ENCODE data around the gene CAMTA1.

Gene CAMTA1

DNA sequence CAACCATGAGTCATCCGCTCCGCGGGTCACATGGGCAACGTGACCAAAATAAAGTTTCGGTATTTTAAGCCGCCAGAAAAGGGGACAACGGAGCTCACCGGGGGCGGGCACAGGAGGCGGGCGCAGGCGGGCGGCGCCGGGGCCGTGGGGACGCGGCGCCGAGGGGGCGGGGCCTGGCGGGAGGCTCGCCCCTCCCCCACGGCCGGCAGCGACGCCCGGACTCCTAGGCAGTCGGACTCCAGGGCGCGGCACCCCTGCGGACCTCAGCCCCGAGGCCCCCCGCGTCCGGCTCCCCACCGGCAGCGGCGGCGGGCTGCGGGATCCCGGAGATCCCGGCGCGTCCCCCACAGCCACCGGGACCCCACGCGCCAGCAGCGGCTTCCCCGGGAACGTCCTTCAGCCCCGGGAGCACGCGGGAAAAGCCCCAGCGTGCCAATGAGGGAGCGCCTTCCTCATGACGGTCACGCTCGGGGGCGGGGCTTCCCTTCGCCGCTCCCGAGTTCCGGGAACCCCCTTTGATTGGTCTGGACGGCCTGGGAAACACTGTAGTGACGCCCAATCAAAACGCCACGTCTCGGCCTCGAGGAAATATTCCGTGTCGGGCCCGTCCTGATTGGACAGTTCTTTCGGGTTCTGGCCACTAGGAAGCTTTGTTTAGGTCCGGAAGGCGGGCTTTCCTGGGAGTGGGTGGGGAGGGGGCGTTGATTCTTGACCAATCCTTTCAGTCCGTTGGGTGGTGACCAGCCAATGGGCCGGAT lies 515 bp upstream of the CAMTA1 start (continued):
- TF ChIP-seq, protein P1, sequence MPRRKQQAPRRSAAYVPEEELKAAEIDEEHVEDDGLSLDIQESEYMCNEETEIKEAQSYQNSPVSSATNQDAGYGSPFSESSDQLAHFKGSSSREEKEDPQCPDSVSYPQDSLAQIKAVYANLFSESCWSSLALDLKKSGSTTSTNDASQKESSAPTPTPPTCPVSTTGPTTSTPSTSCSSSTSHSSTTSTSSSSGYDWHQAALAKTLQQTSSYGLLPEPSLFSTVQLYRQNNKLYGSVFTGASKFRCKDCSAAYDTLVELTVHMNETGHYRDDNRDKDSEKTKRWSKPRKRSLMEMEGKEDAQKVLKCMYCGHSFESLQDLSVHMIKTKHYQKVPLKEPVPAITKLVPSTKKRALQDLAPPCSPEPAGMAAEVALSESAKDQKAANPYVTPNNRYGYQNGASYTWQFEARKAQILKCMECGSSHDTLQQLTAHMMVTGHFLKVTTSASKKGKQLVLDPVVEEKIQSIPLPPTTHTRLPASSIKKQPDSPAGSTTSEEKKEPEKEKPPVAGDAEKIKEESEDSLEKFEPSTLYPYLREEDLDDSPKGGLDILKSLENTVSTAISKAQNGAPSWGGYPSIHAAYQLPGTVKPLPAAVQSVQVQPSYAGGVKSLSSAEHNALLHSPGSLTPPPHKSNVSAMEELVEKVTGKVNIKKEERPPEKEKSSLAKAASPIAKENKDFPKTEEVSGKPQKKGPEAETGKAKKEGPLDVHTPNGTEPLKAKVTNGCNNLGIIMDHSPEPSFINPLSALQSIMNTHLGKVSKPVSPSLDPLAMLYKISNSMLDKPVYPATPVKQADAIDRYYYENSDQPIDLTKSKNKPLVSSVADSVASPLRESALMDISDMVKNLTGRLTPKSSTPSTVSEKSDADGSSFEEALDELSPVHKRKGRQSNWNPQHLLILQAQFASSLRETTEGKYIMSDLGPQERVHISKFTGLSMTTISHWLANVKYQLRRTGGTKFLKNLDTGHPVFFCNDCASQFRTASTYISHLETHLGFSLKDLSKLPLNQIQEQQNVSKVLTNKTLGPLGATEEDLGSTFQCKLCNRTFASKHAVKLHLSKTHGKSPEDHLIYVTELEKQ (tag by site-specific recombination; IDR thresholded peaks at IDR 0.05; ENCODE audit: borderline replicate concordance) = no peak
- TF ChIP-seq ZNF391 (tag by site-specific recombination; IDR thresholded peaks at IDR 0.05; ENCODE audit: borderline replicate concordance, low read depth) (no peak), ZBTB1 (tag by site-specific recombination; IDR thresholded peaks at IDR 0.05) (no peak), ZFP41 (tag by site-specific recombination; IDR thresholded peaks at IDR 0.05; ENCODE audit: borderline replicate concordance) (no peak), ZXDB (tag by site-specific recombination; IDR thresholded peaks at IDR 0.05) (0 out of 2 replicates have a peak, but pooled peaks have one; percentile 7), ZNF146 (tag by site-specific recombination; IDR thresholded peaks at IDR 0.05) (no peak), HIC1 (tag by site-specific recombination; IDR thresholded peaks at IDR 0.05) (no peak), BCL11A (tag by site-specific recombination; IDR thresholded peaks at IDR 0.05; ENCODE audit: low read depth) (no peak), ZNF610 (tag by site-specific recombination; IDR thresholded peaks at IDR 0.05; ENCODE audit: borderline replicate concordance) (0 out of 2 replicates have a peak, but pooled peaks have one; percentile 31), ZNF2 (tag by site-specific recombination; IDR thresholded peaks at IDR 0.05) (no peak), PATZ1 (tag by site-specific recombination; IDR thresholded peaks at IDR 0.05) (peak; percentile 80), ZNF670 (tag by site-specific recombination; IDR thresholded peaks at IDR 0.05; ENCODE audit: low read depth) (no peak), ZNF133 (tag by site-specific recombination; IDR thresholded peaks at IDR 0.05) (no peak)
- TF ChIP-seq, protein P2, sequence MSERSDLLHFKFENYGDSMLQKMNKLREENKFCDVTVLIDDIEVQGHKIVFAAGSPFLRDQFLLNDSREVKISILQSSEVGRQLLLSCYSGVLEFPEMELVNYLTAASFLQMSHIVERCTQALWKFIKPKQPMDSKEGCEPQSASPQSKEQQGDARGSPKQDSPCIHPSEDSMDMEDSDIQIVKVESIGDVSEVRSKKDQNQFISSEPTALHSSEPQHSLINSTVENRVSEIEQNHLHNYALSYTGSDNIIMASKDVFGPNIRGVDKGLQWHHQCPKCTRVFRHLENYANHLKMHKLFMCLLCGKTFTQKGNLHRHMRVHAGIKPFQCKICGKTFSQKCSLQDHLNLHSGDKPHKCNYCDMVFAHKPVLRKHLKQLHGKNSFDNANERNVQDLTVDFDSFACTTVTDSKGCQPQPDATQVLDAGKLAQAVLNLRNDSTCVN (tag by site-specific recombination; optimal IDR thresholded peaks at IDR 0.05) = peak; percentile 87
- TF ChIP-seq, protein P3, sequence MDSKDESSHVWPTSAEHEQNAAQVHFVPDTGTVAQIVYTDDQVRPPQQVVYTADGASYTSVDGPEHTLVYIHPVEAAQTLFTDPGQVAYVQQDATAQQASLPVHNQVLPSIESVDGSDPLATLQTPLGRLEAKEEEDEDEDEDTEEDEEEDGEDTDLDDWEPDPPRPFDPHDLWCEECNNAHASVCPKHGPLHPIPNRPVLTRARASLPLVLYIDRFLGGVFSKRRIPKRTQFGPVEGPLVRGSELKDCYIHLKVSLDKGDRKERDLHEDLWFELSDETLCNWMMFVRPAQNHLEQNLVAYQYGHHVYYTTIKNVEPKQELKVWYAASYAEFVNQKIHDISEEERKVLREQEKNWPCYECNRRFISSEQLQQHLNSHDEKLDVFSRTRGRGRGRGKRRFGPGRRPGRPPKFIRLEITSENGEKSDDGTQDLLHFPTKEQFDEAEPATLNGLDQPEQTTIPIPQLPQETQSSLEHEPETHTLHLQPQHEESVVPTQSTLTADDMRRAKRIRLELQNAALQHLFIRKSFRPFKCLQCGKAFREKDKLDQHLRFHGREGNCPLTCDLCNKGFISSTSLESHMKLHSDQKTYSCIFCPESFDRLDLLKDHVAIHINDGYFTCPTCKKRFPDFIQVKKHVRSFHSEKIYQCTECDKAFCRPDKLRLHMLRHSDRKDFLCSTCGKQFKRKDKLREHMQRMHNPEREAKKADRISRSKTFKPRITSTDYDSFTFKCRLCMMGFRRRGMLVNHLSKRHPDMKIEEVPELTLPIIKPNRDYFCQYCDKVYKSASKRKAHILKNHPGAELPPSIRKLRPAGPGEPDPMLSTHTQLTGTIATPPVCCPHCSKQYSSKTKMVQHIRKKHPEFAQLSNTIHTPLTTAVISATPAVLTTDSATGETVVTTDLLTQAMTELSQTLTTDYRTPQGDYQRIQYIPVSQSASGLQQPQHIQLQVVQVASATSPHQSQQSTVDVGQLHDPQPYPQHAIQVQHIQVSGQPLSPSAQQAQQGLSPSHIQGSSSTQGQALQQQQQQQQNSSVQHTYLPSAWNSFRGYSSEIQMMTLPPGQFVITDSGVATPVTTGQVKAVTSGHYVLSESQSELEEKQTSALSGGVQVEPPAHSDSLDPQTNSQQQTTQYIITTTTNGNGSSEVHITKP (tag by site-specific recombination; IDR thresholded peaks at IDR 0.05) = no peak
- TF ChIP-seq, protein P4, sequence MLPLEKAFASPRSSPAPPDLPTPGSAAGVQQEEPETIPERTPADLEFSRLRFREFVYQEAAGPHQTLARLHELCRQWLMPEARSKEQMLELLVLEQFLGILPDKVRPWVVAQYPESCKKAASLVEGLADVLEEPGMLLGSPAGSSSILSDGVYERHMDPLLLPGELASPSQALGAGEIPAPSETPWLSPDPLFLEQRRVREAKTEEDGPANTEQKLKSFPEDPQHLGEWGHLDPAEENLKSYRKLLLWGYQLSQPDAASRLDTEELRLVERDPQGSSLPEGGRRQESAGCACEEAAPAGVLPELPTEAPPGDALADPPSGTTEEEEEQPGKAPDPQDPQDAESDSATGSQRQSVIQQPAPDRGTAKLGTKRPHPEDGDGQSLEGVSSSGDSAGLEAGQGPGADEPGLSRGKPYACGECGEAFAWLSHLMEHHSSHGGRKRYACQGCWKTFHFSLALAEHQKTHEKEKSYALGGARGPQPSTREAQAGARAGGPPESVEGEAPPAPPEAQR (tag by site-specific recombination; IDR thresholded peaks at IDR 0.05) = no peak; the same call in 1 of the 2 replicates
- TF ChIP-seq, protein P5, sequence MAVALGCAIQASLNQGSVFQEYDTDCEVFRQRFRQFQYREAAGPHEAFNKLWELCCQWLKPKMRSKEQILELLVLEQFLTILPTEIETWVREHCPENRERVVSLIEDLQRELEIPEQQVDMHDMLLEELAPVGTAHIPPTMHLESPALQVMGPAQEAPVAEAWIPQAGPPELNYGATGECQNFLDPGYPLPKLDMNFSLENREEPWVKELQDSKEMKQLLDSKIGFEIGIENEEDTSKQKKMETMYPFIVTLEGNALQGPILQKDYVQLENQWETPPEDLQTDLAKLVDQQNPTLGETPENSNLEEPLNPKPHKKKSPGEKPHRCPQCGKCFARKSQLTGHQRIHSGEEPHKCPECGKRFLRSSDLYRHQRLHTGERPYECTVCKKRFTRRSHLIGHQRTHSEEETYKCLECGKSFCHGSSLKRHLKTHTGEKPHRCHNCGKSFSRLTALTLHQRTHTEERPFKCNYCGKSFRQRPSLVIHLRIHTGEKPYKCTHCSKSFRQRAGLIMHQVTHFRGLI (tag by site-specific recombination; IDR thresholded peaks at IDR 0.05) = 0 out of 2 replicates have a peak, but pooled peaks have one; percentile 1
- TF ChIP-seq, protein P6, sequence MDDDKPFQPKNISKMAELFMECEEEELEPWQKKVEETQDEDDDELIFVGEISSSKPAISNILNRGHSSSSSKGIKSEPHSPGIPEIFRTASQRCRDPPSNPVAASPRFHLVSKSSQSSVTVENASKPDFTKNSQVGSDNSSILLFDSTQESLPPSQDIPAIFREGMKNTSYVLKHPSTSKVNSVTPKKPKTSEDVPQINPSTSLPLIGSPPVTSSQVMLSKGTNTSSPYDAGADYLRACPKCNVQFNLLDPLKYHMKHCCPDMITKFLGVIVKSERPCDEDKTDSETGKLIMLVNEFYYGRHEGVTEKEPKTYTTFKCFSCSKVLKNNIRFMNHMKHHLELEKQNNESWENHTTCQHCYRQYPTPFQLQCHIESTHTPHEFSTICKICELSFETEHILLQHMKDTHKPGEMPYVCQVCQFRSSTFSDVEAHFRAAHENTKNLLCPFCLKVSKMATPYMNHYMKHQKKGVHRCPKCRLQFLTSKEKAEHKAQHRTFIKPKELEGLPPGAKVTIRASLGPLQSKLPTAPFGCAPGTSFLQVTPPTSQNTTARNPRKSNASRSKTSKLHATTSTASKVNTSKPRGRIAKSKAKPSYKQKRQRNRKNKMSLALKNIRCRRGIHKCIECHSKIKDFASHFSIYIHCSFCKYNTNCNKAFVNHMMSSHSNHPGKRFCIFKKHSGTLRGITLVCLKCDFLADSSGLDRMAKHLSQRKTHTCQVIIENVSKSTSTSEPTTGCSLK (tag by site-specific recombination; IDR thresholded peaks at IDR 0.05) = no peak

Data from HEK293 (cell line).